ENCODE results near the gene CEP128.

DNA sequence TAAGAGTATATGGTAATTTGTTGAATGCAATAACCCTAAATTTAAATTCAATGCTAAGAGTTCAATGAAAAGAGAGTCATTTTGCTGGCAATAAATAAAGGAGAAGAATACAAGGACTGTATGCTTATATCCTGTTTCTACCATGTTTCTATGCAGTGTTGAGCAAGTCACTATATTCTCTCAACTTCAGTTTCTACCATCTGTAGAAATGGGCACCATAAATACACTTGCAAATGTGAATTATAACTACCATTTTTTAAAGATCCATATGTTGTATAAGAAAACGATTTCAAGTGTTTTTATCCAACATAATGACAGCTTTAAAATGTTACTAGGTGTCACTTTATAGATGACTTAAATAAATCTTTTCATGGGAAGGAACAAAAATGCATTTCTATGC lies 170.3 kb downstream of the CEP128 start:
- TF ChIP-seq, protein P1, sequence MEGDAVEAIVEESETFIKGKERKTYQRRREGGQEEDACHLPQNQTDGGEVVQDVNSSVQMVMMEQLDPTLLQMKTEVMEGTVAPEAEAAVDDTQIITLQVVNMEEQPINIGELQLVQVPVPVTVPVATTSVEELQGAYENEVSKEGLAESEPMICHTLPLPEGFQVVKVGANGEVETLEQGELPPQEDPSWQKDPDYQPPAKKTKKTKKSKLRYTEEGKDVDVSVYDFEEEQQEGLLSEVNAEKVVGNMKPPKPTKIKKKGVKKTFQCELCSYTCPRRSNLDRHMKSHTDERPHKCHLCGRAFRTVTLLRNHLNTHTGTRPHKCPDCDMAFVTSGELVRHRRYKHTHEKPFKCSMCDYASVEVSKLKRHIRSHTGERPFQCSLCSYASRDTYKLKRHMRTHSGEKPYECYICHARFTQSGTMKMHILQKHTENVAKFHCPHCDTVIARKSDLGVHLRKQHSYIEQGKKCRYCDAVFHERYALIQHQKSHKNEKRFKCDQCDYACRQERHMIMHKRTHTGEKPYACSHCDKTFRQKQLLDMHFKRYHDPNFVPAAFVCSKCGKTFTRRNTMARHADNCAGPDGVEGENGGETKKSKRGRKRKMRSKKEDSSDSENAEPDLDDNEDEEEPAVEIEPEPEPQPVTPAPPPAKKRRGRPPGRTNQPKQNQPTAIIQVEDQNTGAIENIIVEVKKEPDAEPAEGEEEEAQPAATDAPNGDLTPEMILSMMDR (conservative IDR thresholded peaks at IDR 0.05; ENCODE audit: low read depth, low read length): no peak
- no peak for TF ChIP-seq EZH2 (IDR thresholded peaks at IDR 0.05; ENCODE audit: borderline replicate concordance, low read depth, low read length, poor library complexity, severe bottlenecking)

Measured in A673 (cell line).